Measurements from ENCODE around the gene SLC44A2. TPM values are rescaled to one million over a fixed set of nuclear protein-coding genes. Genes with fewer than 3 reads are reported as not detected.

SLC44A2 gene
- total RNA-seq, 4 donors from 2014 or later = 59.7 to 82.8 (median 69.8) TPM

DNA sequence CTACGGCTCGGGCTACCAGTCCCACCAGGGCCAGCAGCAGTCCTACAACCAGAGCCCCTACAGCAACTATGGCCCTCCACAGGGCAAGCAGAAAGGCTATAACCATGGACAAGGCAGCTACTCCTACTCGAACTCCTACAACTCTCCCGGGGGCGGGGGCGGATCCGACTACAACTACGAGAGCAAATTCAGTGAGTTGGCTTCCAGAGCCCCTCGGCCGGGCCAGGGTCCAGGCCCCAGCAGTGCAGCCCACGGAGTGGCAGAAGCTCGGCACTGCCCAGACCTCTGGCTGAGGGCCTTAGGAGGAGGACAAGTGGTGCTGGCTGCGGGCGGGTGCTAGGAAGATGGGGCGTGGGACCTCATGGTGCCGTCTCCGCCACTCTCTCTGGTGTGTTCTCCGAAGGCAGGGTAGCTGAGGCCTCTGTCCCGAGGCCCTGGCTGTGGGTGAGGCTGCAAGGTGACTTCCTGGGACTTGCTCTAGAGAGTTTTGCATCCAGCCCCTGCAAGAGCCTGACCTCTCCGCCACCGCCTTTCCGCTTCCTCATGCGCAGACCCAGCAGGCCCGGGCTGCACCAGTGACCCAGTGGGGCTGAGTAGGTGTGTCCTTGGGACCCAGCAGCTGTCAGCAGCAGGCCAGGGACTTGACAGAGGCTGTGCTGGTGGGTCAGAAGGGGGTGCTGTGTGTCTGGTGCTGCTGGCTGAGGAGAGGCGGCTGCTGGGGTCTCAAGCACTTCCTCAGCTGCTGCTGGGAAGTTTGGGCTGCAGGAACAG lies 62.4 kb downstream of the SLC44A2 start:
- H3K36me3 ChIP-seq = peaks cover 50 to 100% (median 73%) of the 10 kb centered on the region in 3 donors

GRCh38 chr19:10688545-10689280 lies 63.4 kb downstream of the SLC44A2 start:
- no peak for TF ChIP-seq POLR2A (IDR thresholded peaks at IDR 0.05)
- TF ChIP-seq CTCF (IDR thresholded peaks at IDR 0.05) = no peak
- peaks cover 41 to 91% (median 63%) of the 10 kb centered on the region in 3 donors for H3K36me3 ChIP-seq
- no peak for DNase-seq
- H3K27ac ChIP-seq = no peak overlapping the region
- 61 to 92% methylated on average over 3 to 9 of the region's 27 CpGs for WGBS, 2 donors
- no peaks in the 10 kb centered on the region for H3K9me3 ChIP-seq
- H3K4me1 ChIP-seq = peaks cover 12 to 41% (median 13%) of the 10 kb centered on the region in 3 donors
- no peaks in the 10 kb centered on the region for H3K27me3 ChIP-seq
- H3K4me3 ChIP-seq = no peak overlapping the region
- intact Hi-C loops (cut with DNase I) = no loop called here

More for the DNA sequence above, 62.4 kb downstream of the SLC44A2 start:
- TF ChIP-seq POLR2A (IDR thresholded peaks at IDR 0.05) (no peak), CTCF (IDR thresholded peaks at IDR 0.05) (no peak)
- Histone ChIP-seq H3K4me1 (peaks cover 12 to 41% (median 13%) of the 10 kb centered on the region in 3 donors), H3K9me3 (no peaks in the 10 kb centered on the region), H3K27me3 (no peaks in the 10 kb centered on the region), H3K27ac (peak overlapping the region; percentile 62 to 83 (median 72)), H3K4me3 (no peak overlapping the region)
- WGBS, 2 donors = 80 to 91% methylated on average over 2 to 17 of the region's 25 CpGs
- no peak for DNase-seq
- intact Hi-C loops (cut with DNase I) = no loop called here

GRCh38 chr19:10690341-10690781 lies 65.0 kb downstream of the SLC44A2 start:
- no peak for DNase-seq
- Histone ChIP-seq H3K36me3 (peaks cover 39 to 74% (median 48%) of the 10 kb centered on the region in 3 donors), H3K4me3 (no peak overlapping the region), H3K27ac (no peak overlapping the region), H3K27me3 (no peaks in the 10 kb centered on the region), H3K9me3 (no peaks in the 10 kb centered on the region), H3K4me1 (peaks cover 13 to 29% (median 17%) of the 10 kb centered on the region in 3 donors)
- TF ChIP-seq CTCF (IDR thresholded peaks at IDR 0.05) = no peak
- no peak for TF ChIP-seq POLR2A (IDR thresholded peaks at IDR 0.05)
- intact Hi-C loops (cut with DNase I) = loop anchor here (10.0 kb wide), 1 partner anchor 116 kb away; no protein-coding TSS in a partner anchor
- WGBS, 2 donors = 28 to 48% methylated on average over 3 to 7 of the region's 7 CpGs

- 81 to 84% methylated on average over 14 to 16 of the region's 23 CpGs for WGBS, 2 donors
- no peak for DNase-seq
- TF ChIP-seq CTCF (IDR thresholded peaks at IDR 0.05) (no peak), POLR2A (IDR thresholded peaks at IDR 0.05) (no peak)
- no peak overlapping the region for H3K4me3 ChIP-seq
- no peaks in the 10 kb centered on the region for H3K27me3 ChIP-seq
- H3K27ac ChIP-seq = no peak overlapping the region
- intact Hi-C loops (cut with DNase I) = loop anchor here (10.0 kb wide), 1 partner anchor 117 kb away; no protein-coding TSS in a partner anchor
- no peaks in the 10 kb centered on the region for H3K9me3 ChIP-seq
- H3K4me1 ChIP-seq = peaks cover 13 to 28% (median 14%) of the 10 kb centered on the region in 3 donors
- peaks cover 39 to 65% (median 42%) of the 10 kb centered on the region in 3 donors for H3K36me3 ChIP-seq
These were observed 66.0 kb downstream of the SLC44A2 start for GRCh38 chr19:10691178-10691881.
